T-helper 2 cell treated with Interferon-gamma antibody and Interleukin-4, amounts not matched to agents 100 ng/mL and 5 ng/mL, for 36 hours (primary cell): ENCODE data around the gene CAPZA2. TPM values are rescaled to one million over a fixed set of nuclear protein-coding genes. Genes with fewer than 3 reads are reported as not detected.
"Not testable (repeated sequence)": the region's sequence is repeated elsewhere in the genome, so short reads cannot be mapped to it uniquely, and the experiment has no call there.

Experiments
- intact Hi-C: fragments of 100-400 bp; cut with micrococcal nuclease; formaldehyde crosslinking; loops from one replicate; pipeline ENCODE4 v1.15.1; 2023
- total RNA-seq: library from RNA; stranded (reverse); gene quantifications from 2 replicates; pipeline ENCODE4 v1.2.3, GENCODE V29; 2022

The CAPZA2 gene
- total RNA-seq, 1 donor from 2014 or later: 130 TPM

GRCh38 chr7:116912269-116912909, 50.0 kb downstream of the CAPZA2 start:
- intact Hi-C loops: no loop called here

GRCh38 chr7:116918704-116919103, 56.3 kb downstream of the CAPZA2 start:
- intact Hi-C loops: no loop called here

- intact Hi-C loops: no loop called here
These were observed 58.0 kb downstream of the CAPZA2 start for GRCh38 chr7:116920359-116920758.

GRCh38 chr7:116922545-116922944, 60.2 kb downstream of the CAPZA2 start:
- intact Hi-C loops: no loop called here

- intact Hi-C loops: no loop called here
These were observed 62.4 kb downstream of the CAPZA2 start for GRCh38 chr7:116924741-116925140.

- intact Hi-C loops: no loop called here
These were observed 66.6 kb downstream of the CAPZA2 start for GRCh38 chr7:116929021-116929420.

GRCh38 chr7:116929914-116930913, 67.8 kb downstream of the CAPZA2 start:
- intact Hi-C loops: loop anchor here (1.0 to 2.0 kb wide), 4 partner anchors 25 to 197 kb away; no protein-coding TSS in a partner anchor

- intact Hi-C loops: no loop called here
These were observed 70.2 kb downstream of the CAPZA2 start for GRCh38 chr7:116932566-116932965.

GRCh38 chr7:116933465-116933864, 71.1 kb downstream of the CAPZA2 start:
- intact Hi-C loops: no loop called here

GRCh38 chr7:116934580-116934979, 72.2 kb downstream of the CAPZA2 start:
- intact Hi-C loops: no loop called here

GRCh38 chr7:116936844-116937243, 74.5 kb downstream of the CAPZA2 start:
- intact Hi-C loops: not testable (repeated sequence)

- intact Hi-C loops: no loop called here
These were observed 76.3 kb downstream of the CAPZA2 start for GRCh38 chr7:116938678-116939077.

GRCh38 chr7:116940689-116941370, 78.4 kb downstream of the CAPZA2 start:
- intact Hi-C loops: no loop called here

- intact Hi-C loops: no loop called here
These were observed 80.1 kb downstream of the CAPZA2 start for GRCh38 chr7:116942504-116942903.

- intact Hi-C loops: no loop called here
These were observed 86.5 kb downstream of the CAPZA2 start for GRCh38 chr7:116948934-116949333.

GRCh38 chr7:116949941-116950801, 87.8 kb downstream of the CAPZA2 start:
- intact Hi-C loops: loop anchor here (5.0 kb wide), 1 partner anchor 62 kb away; no protein-coding TSS in a partner anchor

- intact Hi-C loops: loop anchor here (5.0 kb wide), 1 partner anchor 61 kb away; no protein-coding TSS in a partner anchor
These were observed 88.5 kb downstream of the CAPZA2 start for GRCh38 chr7:116950889-116951351.

- intact Hi-C loops: loop anchor here (2.0 to 5.0 kb wide), 2 partner anchors 33 to 61 kb away; no protein-coding TSS in a partner anchor
These were observed 89.2 kb downstream of the CAPZA2 start for GRCh38 chr7:116951366-116952292.
